OCI-LY1 (cell line): ENCODE measurements around the gene C16orf95.

Experiments
- CTCF ChIP-seq: fragments of 200-600 bp; sonication (generic), shearing (Covaris generic); IDR thresholded peaks from 2 replicates; pipeline ENCODE4 v1.5.1; 2017; ENCODE audit warnings: mild to moderate bottlenecking, antibody characterized with exemption, low read length, moderate library complexity, mixed read lengths
- EZH2 ChIP-seq: fragments of 200-600 bp; sonication (generic), shearing (Covaris generic); IDR thresholded peaks from 2 replicates; pipeline ENCODE4 v1.8.0; 2017; ENCODE audit warnings: borderline replicate concordance, mixed run types, mild to moderate bottlenecking, antibody characterized with exemption, low read length, moderate library complexity, mixed read lengths

- TF ChIP-seq CTCF = no peak
- TF ChIP-seq EZH2 = no peak
Measured at GRCh38 chr16:87358250-87358649, 41.1 kb upstream of the C16orf95 start.
